Glutamatergic neuron (in vitro differentiated cells): Measurements from ENCODE around the gene GALNT2. TPM values are rescaled to one million over a fixed set of nuclear protein-coding genes. Genes with fewer than 3 reads are reported as not detected.

Experiments used
- DNase-seq: peaks from one replicate; pipeline ENCODE4 v3.0.0; 2022
- H3K27ac Mint-ChIP-seq: one replicate; pipeline ENCODE4 v1.8.0; 2020; ENCODE audit warnings: mild to moderate bottlenecking, mixed read lengths, inconsistent platforms; ENCODE audit not compliant: unreplicated experiment
- H3K27me3 Mint-ChIP-seq: one replicate; pipeline ENCODE4 v1.8.0; 2020; ENCODE audit warnings: mild to moderate bottlenecking, moderate library complexity, mixed read lengths, inconsistent platforms; ENCODE audit not compliant: unreplicated experiment
- H3K36me3 Mint-ChIP-seq: one replicate; pipeline ENCODE4 v1.8.0; 2020; ENCODE audit warnings: mild to moderate bottlenecking, mixed read lengths, inconsistent platforms; ENCODE audit not compliant: unreplicated experiment
- H3K4me1 Mint-ChIP-seq: one replicate; pipeline ENCODE4 v1.8.0; 2020; ENCODE audit warnings: mild to moderate bottlenecking, low read depth, mixed read lengths, inconsistent platforms; ENCODE audit not compliant: unreplicated experiment
- H3K4me3 Mint-ChIP-seq: one replicate; pipeline ENCODE4 v1.8.0; 2020; ENCODE audit warnings: mild to moderate bottlenecking, mixed read lengths, inconsistent platforms; ENCODE audit not compliant: unreplicated experiment
- H3K9me3 Mint-ChIP-seq: one replicate; pipeline ENCODE4 v1.8.0; 2020; ENCODE audit warnings: mild to moderate bottlenecking, moderate library complexity, mixed read lengths, inconsistent platforms; ENCODE audit not compliant: unreplicated experiment
- CTCF ChIP-seq: fragments of 200-600 bp; sonication (generic); IDR thresholded peaks from one replicate; pipeline ENCODE4 v1.5.0; 2021; ENCODE audit not compliant: partially characterized antibody, unreplicated experiment
- total RNA-seq: library from RNA; stranded (reverse); fragmentation: NEBNext Ultra II Directional; extraction: Animal tissue kit (Norgen Biotek cat#: 25700); gene quantifications from one replicate; pipeline ENCODE4 v1.2.1, GENCODE V29; 2021; ENCODE audit not compliant: unreplicated experiment

Gene GALNT2
- total RNA-seq, 1 donor from 2014 or later: 35.2 TPM

DNA sequence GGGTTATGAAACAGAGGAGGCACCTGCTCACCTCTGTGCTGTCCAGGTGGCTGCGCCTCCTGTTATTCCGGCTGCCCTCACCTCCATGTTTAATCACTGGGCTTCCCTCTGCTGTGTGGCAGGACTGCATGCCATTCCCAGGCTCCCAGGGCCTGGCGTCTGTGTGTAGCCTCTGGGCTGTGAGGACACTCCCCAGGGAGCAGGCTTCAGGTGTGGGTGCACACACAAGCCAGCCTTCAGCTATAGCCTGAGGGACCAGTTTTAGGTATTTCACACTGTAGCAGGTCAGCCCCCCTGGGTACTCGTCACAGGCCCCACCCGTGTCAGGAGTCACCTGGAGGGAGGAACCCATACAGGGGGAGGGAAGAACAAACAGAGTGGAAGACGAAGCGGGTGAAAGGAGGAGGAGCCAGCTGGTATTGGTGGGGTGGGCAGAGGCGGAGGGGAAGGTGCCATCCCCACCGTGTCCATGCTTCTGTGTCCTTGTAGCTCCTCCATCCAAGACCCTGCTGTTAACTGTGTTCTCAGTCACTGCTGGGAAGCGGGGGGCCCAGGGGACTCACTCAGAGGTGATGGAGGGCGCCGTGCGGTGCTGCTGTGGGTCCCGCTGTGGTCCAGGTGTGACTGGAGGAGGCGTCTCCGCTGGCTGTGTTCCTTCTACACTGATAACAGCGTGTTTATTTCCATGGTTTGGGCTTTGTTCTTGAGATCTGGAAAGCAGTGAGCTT is 200.5 kb downstream of the GALNT2 start:
- no peak overlapping the region for H3K4me3 Mint-ChIP-seq
- H3K9me3 Mint-ChIP-seq: no peaks in the 10 kb centered on the region
- TF ChIP-seq CTCF: no peak
- DNase-seq: no peak
- H3K36me3 Mint-ChIP-seq: no peaks in the 10 kb centered on the region
- H3K27me3 Mint-ChIP-seq: no peaks in the 10 kb centered on the region
- H3K27ac Mint-ChIP-seq: no peak overlapping the region
- peaks cover 16% of the 10 kb centered on the region for H3K4me1 Mint-ChIP-seq

DNA sequence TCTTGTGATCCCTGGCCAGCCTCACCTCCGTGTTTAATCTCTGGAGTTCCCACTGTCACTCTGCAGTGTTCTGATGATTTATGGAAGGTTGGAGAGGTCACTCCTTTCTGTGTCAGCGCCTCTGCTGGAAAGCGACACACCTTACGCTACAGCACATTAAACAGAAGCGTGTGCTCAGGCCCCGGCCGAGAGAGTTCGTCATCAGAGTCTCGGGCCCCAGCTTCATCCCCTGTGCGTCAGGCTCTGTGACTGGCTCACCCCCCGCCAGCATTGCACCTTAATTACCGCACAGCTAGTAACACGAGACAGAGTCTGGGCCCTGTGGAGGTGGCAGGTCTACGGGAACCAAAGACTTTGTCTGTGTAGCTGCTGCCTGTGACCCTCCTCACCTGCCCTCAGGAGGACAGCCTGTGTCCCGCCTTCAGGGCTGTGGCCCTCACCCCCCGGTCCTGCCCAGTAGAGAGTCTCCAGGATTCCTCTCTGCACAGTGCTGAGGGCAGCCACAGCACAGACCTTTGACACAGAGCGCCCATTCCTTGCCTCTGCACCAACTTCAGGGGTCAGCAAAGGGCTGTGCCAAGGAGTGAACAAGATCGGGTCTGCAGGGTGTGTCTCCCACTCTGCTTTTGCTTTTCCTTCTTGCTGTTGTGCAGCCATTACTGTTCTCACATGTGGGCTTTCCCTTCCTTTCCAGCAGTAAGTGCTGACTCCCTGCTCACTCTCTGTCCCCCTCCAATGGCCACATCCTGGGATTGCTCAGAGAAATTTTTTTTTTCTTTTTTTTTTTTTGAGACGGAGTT is 201.5 kb downstream of the GALNT2 start:
- no peaks in the 10 kb centered on the region for H3K36me3 Mint-ChIP-seq
- H3K4me3 Mint-ChIP-seq: no peak overlapping the region
- no peak overlapping the region for H3K27ac Mint-ChIP-seq
- peaks cover 13% of the 10 kb centered on the region for H3K4me1 Mint-ChIP-seq
- DNase-seq: no peak
- H3K9me3 Mint-ChIP-seq: no peaks in the 10 kb centered on the region
- TF ChIP-seq CTCF: peak; percentile 41
- no peaks in the 10 kb centered on the region for H3K27me3 Mint-ChIP-seq

- TF ChIP-seq CTCF: no peak
- Mint-ChIP-seq H3K36me3 (no peaks in the 10 kb centered on the region), H3K27ac (no peak overlapping the region), H3K4me3 (no peak overlapping the region), H3K27me3 (no peaks in the 10 kb centered on the region), H3K9me3 (no peaks in the 10 kb centered on the region), H3K4me1 (peaks cover 7% of the 10 kb centered on the region)
- no peak for DNase-seq
These were observed 203.1 kb downstream of the GALNT2 start for GRCh38 chr1:230270185-230270558.

- peaks cover 7% of the 10 kb centered on the region for H3K4me1 Mint-ChIP-seq
- no peaks in the 10 kb centered on the region for H3K9me3 Mint-ChIP-seq
- H3K36me3 Mint-ChIP-seq: no peaks in the 10 kb centered on the region
- H3K27me3 Mint-ChIP-seq: no peaks in the 10 kb centered on the region
- DNase-seq: no peak
- H3K27ac Mint-ChIP-seq: no peak overlapping the region
- no peak for TF ChIP-seq CTCF
- no peak overlapping the region for H3K4me3 Mint-ChIP-seq
These were observed 203.7 kb downstream of the GALNT2 start for GRCh38 chr1:230270559-230271281.
